GM06990 (cell line): ENCODE results near the gene GALNT5.

Experiments
- DNase-seq: peaks from one replicate; pipeline ENCODE4 v3.0.0-alpha.2; 2011; ENCODE audit not compliant: insufficient read length; ENCODE audit errors: extremely low read depth
- H3K27me3 ChIP-seq: replicated peaks from 2 replicates; pipeline ENCODE4 v1.6.0; 2011; ENCODE audit warnings: low read length; ENCODE audit not compliant: control insufficient read depth, insufficient read depth
- H3K36me3 ChIP-seq: 2 replicates; pipeline ENCODE4 v1.5.1; 2011; ENCODE audit warnings: low read length; ENCODE audit not compliant: control insufficient read depth, insufficient read depth
- H3K4me3 ChIP-seq: replicated peaks from 2 replicates; pipeline ENCODE4 v1.5.1; 2011; ENCODE audit warnings: low read depth, mild to moderate bottlenecking, control low read depth, low read length
- CTCF ChIP-seq: IDR thresholded peaks from 2 replicates; pipeline ENCODE4 v1.5.1; 2011; ENCODE audit warnings: low read length, control low read depth, mild to moderate bottlenecking, inconsistent platforms; ENCODE audit not compliant: insufficient read depth, poor library complexity, severe bottlenecking

The GALNT5 gene

DNA sequence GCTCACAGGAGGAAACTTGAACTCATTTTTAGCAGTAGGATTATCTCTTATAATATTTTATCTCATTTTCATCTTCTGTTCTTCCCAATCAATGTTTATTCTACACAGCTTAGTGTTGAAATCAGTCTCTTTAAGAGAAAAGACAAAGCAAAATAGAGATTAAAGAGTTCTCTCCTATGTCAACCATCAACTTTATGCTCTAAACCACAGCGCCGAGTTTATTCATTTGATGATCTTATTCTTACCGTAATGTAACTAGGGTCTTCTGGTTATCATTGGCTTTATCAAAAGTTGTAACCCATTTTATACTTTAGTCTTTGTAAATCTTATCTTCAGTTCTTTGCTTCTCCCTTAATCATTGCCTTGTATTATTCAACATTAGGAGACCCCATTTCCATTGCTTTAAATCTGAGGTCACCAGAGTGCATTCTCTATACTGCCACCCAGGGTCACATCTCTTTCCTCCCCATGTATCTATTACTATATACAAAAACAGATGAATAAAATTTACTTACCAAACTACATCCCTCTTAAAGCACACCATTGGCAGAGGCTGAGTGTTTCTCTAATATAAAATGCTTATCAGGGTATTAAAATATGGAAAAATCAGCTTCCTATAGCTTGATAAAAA is 90.9 kb downstream of the GALNT5 start:
- no peaks in the 10 kb centered on the region for H3K27me3 ChIP-seq
- no peak overlapping the region for H3K4me3 ChIP-seq
- no peak for TF ChIP-seq CTCF
- no peaks in the 10 kb centered on the region for H3K36me3 ChIP-seq
- no peak for DNase-seq

GRCh38 chr2:157349949-157350515 is 92.5 kb downstream of the GALNT5 start:
- TF ChIP-seq CTCF: no peak
- H3K4me3 ChIP-seq: no peak overlapping the region

GRCh38 chr2:157355618-157356017 is 98.1 kb downstream of the GALNT5 start:
- no peak for DNase-seq
- Histone ChIP-seq H3K27me3 (no peaks in the 10 kb centered on the region), H3K36me3 (no peaks in the 10 kb centered on the region), H3K4me3 (no peak overlapping the region)
- no peak for TF ChIP-seq CTCF

More at GRCh38 chr2:157349949-157350515, 92.5 kb downstream of the GALNT5 start:
- H3K27me3 ChIP-seq: no peaks in the 10 kb centered on the region
- H3K36me3 ChIP-seq: no peaks in the 10 kb centered on the region
- no peak for DNase-seq

DNA sequence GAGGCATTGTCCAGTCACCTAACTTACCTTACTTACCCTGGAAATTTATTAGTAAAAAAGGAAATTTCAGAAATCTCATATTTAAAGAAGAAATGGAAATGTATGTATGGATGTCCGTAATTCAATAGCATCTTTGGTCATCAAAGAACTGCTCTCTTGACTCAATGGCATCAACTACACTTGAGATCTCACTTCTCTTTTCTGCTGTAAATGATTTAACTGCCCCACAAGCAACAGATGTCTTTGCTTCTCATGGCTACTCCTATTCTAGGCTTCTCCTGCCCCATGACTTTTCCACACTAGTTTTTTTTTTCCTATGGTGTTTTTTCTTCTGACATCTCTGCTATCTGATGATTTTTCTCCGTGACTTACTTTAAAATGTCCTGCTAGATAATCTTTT is 102.1 kb downstream of the GALNT5 start:
- Histone ChIP-seq H3K27me3 (no peaks in the 10 kb centered on the region), H3K36me3 (no peaks in the 10 kb centered on the region), H3K4me3 (no peak overlapping the region)
- no peak for TF ChIP-seq CTCF
- DNase-seq: no peak

GRCh38 chr2:157361526-157361925 is 104.0 kb downstream of the GALNT5 start:
- Histone ChIP-seq H3K4me3 (no peak overlapping the region), H3K27me3 (no peaks in the 10 kb centered on the region), H3K36me3 (no peaks in the 10 kb centered on the region)
- no peak for TF ChIP-seq CTCF
- DNase-seq: no peak
